Transverse colon (tissue), 4 donors: ENCODE data around the gene DENND1C.

Experiments used
- CTCF ChIP-seq, 5 experiments: fragments of 200-600 bp in 3 of 5; fragments of 450-650 bp in 2 of 5; sonication (generic) in 3 of 5; IDR thresholded peaks; 1 replicate in 2 of 5; 2 replicates in 3 of 5; pipeline ENCODE4 v1.5.1; 2016 to 2017; ENCODE audit warnings: antibody characterized with exemption in 5 of 5, inconsistent platforms in 3 of 5, mild to moderate bottlenecking in 2 of 5, moderate library complexity in 1 of 5
- EP300 ChIP-seq: sonication (generic); formaldehyde crosslinking; IDR thresholded peaks from one replicate; pipeline ENCODE4 v1.6.1; 2017; ENCODE audit warnings: antibody characterized with exemption, low read depth
- POLR2AphosphoS5 ChIP-seq, 3 donors: sonication (generic); formaldehyde crosslinking; IDR thresholded peaks; one replicate each; pipeline ENCODE4 v1.6.1; 2016; ENCODE audit warnings: antibody characterized with exemption in 3 of 3

DNA sequence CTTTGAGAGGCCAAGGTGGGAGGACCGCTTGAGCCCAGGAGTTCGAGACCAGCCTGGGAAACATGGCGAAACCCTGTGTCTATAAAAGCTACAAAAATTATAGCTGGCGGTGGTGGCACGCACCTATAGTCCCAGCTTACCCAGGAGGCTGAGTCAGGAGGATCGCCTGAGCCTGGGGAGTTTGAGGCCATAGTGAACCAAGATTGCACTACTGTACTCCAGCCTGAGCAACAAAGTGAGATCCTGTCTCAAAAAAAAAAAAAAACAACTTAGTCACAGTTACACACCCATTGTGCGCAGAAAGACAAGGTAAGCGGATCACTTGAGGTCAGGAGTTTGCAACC lies 728 bp upstream of the DENND1C start:
- TF ChIP-seq POLR2AphosphoS5 (IDR thresholded peaks at IDR 0.05) (no peak), CTCF (IDR thresholded peaks at IDR 0.05) (no peak), EP300 (no peak)
